ENCODE measurements around the gene THADA.
"Not testable (repeated sequence)": the region's sequence is repeated elsewhere in the genome, so short reads cannot be mapped to it uniquely, and the experiment has no call there.

THADA gene

GRCh38 chr2:43537137-43537536, 58.7 kb downstream of the THADA start:
- no peak for DNase-seq

- no peak for DNase-seq
Measured at GRCh38 chr2:43534569-43534968, 61.3 kb downstream of the THADA start.

- DNase-seq = not testable (repeated sequence)
Measured at GRCh38 chr2:43532572-43532971, 63.3 kb downstream of the THADA start.

GRCh38 chr2:43531251-43531650, 64.6 kb downstream of the THADA start:
- no peak for DNase-seq

GRCh38 chr2:43526994-43527393, 68.8 kb downstream of the THADA start:
- DNase-seq = no peak

GRCh38 chr2:43525506-43525905, 70.3 kb downstream of the THADA start:
- no peak for DNase-seq

- no peak for DNase-seq
Measured at GRCh38 chr2:43524177-43524965, 71.5 kb downstream of the THADA start.

GRCh38 chr2:43522177-43522576, 73.7 kb downstream of the THADA start:
- no peak for DNase-seq

GRCh38 chr2:43521568-43521967, 74.3 kb downstream of the THADA start:
- DNase-seq = no peak

- no peak for DNase-seq
Measured at GRCh38 chr2:43520919-43521318, 74.9 kb downstream of the THADA start.

- no peak for DNase-seq
Measured at GRCh38 chr2:43519643-43520221, 76.1 kb downstream of the THADA start.

- no peak for DNase-seq
Measured at GRCh38 chr2:43518718-43519117, 77.1 kb downstream of the THADA start.

GRCh38 chr2:43518181-43518580, 77.7 kb downstream of the THADA start:
- no peak for DNase-seq

- no peak for DNase-seq
Measured at GRCh38 chr2:43515807-43516497, 79.9 kb downstream of the THADA start.

GRCh38 chr2:43515248-43515647, 80.6 kb downstream of the THADA start:
- DNase-seq = no peak

- no peak for DNase-seq
Measured at GRCh38 chr2:43513796-43514195, 82.0 kb downstream of the THADA start.

GRCh38 chr2:43513216-43513615, 82.6 kb downstream of the THADA start:
- no peak for DNase-seq

- DNase-seq = no peak
Measured at GRCh38 chr2:43511199-43511598, 84.6 kb downstream of the THADA start.

GRCh38 chr2:43509886-43510285, 86.0 kb downstream of the THADA start:
- DNase-seq = no peak

GRCh38 chr2:43508209-43508608, 87.6 kb downstream of the THADA start:
- DNase-seq = no peak

- no peak for DNase-seq
Measured at GRCh38 chr2:43507137-43507536, 88.7 kb downstream of the THADA start.

GRCh38 chr2:43495727-43496126, 100.1 kb downstream of the THADA start:
- DNase-seq = no peak

GRCh38 chr2:43493954-43494353, 101.9 kb downstream of the THADA start:
- DNase-seq = no peak

- no peak for DNase-seq
Measured at GRCh38 chr2:43491065-43491639, 104.7 kb downstream of the THADA start.

All from activated naive CD4-positive, alpha-beta T cell treated with Interleukin-2 at 50 U/mL for 16 hours (primary cell).